HG02938 (cell line): ENCODE results near the gene TPRX2.
"Not testable (repeated sequence)": the region's sequence is repeated elsewhere in the genome, so short reads cannot be mapped to it uniquely, and the experiment has no call there.

Source experiments
- ATAC-seq: cut with Tn5 transposase; IDR thresholded peaks from one replicate; pipeline ENCODE4 v1.9.1; 2021; ENCODE audit warnings: mild to moderate bottlenecking, moderate library complexity; ENCODE audit not compliant: unreplicated experiment

The TPRX2 gene, protein sequence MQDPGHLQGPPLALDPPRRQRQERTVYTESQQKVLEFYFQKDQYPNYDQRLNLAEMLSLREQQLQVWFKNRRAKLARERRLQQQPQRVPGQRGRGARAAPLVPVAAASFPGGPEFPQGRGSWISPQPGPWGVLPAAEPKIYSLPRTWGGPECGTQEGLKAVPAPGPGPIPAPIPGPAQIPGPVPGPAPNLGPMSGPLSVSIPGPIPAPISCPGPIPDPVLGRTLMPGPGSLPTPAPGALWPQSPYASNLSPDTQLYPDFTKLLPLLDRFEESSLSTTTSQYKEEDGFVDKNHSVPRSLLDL

DNA sequence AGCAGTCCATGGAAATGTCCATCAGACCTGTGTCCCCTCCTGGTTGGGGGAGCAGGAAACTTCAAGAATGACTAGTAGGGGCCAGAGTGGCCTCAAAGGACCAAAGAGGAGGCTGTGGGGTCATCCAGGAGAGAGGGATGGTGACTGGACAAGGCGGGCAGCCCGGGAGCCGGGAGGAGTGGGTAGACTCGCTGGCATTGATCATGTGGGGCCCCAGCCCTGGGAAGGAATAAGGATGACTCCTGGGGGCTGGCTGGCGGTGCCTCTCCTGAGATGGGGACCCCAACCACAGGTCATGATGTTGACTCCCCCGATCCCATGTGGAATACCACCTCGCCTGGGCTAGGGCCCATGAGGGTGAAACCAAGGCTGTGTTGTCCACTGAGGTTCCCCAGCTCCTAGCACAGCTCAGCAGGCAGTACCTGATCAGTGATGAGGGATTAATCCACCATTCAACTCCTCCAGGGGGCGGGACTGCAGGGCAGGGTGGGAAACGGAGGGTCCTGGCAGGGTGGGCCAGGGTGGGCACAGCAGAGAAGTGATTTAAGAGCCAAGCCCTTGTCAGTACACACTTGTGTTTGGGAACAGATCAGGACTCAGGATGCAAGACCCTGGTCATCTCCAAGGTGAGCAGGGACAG lies at the start of gene TPRX2:
TPRX2 (plus strand) TSS at position 590 of the 640 bp plus-strand sequence; CDS start at position 602, 12 bp downstream.
- not testable (repeated sequence) for ATAC-seq

GRCh38 chr19:47813304-47813994 lies 45.6 kb upstream of the TPRX2 start:
- no peak for ATAC-seq

DNA sequence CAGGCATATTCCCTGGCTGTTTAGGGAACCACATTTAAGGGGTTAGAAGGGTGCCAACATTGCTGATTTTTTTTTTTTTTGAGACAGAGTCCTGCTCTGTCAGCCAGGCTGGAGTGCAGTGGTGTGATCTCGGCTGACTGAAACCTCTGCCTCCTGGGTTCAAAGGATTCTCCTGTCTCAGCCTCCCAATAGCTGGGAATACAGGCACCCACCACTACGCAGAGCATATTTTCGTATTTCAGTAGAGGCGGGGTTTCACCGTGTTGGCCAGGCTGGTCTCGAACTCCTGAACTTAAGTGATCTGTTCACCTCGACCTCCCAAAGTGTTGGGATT lies 45.1 kb upstream of the TPRX2 start:
- no peak for ATAC-seq

DNA sequence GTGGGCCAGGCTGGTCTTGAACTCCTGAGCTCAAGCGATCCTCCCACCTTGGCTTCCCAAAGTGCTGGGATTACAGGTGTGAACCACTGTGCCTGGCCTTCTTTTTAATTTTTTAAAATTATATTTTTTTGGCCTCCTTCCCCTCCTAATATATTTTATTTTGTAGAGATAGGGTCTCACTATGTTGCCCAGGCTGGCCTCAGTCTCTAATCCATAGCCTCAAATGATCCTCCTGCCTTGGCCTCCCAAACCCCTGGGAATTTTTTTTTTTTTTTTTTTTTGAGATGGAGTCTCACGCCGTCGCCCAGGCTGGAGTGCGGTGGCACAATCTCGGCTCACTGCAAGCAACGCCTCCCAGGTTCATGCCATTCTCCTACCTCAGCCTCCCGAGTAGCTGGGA lies 42.8 kb upstream of the TPRX2 start:
- not testable (repeated sequence) for ATAC-seq

- ATAC-seq = not testable (repeated sequence)
Measured at GRCh38 chr19:47818221-47818620, 40.8 kb upstream of the TPRX2 start.

DNA sequence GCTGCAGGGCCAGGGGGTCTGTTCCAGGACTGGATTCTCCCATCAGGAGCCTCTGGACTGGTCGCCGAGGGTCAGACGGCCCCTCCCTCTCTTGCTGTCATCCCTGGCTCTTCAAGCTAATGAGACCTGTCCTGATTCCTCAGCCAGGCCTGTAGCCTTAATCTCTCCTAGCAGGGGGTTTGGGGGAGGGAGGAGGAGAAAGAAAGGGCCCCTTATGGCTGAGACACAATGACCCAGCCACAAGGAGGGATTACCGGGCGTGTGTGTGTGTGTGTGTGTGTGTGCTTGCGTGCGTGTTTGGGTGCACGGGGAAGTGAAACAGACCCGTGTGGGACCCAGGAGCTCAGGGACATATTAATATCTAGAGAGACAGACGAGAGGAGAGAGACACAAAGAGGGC lies 39.2 kb upstream of the TPRX2 start:
- ATAC-seq = no peak

DNA sequence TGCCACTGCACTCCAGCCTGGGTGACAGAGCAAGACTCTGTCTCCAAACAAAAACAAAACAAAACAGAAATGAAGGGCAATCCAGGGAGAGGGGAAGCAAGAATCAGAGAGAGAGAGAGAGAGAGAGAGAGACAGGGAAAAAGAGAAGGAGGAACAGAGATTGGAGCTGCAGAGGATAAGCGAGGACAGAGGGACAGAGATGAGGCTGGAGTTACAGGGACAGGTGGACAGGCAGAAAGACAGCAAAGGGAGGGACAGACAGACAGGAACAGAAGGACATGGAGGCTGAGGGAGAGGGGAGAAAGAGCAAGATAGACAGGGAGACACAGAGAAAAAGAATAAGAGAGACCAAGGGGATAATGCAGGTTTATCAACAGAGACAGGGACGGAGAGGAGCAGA lies 38.6 kb upstream of the TPRX2 start:
- no peak for ATAC-seq

GRCh38 chr19:47821460-47822020 lies 37.5 kb upstream of the TPRX2 start, which contains the start of gene CRX:
CRX (plus strand) TSS chr19:47821937; CDS start chr19:47834444, 12,507 bp downstream.
- ATAC-seq = no peak

DNA sequence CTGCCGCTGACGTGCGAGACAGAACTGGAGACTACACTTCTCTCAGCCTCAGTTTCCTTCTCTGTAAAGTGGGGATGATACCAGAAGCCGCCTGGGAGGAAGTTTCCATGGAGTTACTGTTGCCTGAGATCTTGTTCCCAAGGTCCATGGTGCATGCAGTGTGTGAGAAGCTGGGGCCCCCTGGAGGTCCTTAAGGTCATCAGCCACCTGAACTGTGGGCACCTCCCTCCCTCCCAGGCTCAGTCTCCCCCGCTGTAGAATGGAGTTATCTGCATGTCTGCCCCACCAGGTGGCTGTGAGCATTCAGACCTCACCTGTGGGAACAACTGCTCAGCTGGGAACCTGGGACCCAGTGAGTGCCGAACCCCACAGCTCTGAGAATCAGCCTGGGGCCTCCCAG lies 34.6 kb upstream of the TPRX2 start:
- ATAC-seq = no peak

DNA sequence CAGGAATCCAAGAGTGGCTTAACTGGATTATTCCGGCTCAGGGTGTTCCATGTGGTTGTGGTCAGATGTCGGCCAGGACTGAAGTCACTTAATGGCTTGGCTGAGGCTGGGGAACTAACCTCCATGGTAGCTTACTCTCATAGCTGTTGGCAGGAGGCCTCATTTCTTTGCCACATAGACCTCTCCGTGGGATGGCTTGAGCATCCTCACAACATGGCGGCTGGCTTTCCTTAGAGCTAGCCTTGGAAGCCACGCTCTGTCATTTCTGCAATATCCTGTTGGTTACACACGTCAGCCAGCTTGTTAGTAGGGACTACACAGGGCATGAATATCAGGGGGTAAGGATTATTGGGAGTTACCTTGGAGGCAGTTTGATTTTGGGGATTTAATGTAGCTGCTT lies 32.2 kb upstream of the TPRX2 start:
- no peak for ATAC-seq

DNA sequence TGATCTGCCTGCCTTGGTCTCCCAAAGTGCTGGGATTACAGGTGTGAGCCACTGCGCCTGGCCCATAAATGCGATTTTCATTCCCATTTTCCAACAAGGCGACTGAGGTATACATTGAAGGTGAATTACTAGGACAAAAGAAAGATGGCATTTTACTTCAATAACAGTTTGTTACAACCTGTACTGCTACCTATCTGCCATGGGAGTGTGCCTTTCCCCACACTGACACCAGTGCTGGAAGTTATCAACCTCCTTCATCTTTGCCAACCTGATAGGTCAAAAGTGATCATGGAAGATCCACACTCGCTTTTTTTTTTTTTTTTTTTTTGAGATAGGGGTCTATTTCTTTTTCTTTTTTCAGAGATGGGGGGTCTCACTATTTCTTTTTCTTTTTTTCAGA lies 26.3 kb upstream of the TPRX2 start:
- no peak for ATAC-seq

- no peak for ATAC-seq
Measured at GRCh38 chr19:47836038-47836437, 23.0 kb upstream of the TPRX2 start.

GRCh38 chr19:47839411-47839810 lies 19.6 kb upstream of the TPRX2 start:
- no peak for ATAC-seq

- no peak for ATAC-seq
Measured at GRCh38 chr19:47839913-47840312, 19.1 kb upstream of the TPRX2 start.

- ATAC-seq = no peak
Measured at GRCh38 chr19:47842941-47843340, 16.1 kb upstream of the TPRX2 start.

DNA sequence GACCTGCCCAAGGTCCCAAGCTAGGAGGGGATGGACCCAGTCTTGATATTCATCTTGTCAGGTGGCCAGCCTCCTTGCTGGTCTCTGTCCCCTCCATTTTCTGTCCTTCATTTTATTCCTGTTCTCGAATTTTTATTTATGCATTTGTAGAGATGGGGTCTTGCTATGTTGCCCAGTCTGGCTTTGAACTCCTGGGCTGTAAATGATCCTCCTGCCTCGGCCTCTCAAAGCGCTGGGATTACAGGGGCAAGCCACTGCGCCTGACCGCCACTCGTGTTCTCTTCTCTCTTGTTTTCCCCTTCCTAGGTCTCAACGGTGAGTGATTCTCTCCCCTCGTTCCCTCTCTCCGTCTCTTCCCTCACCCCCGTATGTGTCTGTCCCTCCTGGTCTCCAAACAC lies 10.6 kb upstream of the TPRX2 start:
- ATAC-seq = no peak

DNA sequence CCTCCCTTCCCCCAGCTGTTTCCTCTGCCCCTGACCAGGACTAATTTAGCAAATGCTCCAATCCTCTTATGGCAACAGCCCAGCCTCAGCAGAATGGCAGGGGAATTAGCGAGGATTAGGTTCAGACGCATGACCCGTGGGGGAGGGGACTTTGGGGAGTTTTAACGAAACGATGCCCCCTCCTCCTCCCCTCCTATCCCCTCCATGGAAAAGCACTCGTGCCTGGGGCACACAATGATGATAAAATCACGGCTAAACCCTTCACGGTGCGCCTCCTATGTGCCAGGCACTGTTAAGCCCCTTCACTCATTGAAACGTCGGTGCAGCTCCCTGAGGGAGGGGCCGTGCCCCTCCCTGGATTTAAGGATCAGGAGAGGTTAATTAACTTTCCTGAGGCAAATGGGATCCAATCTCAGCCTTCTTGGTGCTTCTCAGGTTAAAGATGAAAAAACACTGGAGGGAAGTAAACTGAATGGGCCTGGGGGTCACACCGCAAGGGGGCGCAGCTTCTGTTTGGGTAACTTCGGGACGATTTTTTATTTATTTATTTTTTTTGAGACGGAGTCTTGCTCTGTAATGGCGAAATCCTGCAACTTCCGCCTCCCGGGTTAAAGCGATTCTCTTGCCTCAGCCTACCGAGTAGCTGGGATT lies 10.1 kb upstream of the TPRX2 start:
- no peak for ATAC-seq

DNA sequence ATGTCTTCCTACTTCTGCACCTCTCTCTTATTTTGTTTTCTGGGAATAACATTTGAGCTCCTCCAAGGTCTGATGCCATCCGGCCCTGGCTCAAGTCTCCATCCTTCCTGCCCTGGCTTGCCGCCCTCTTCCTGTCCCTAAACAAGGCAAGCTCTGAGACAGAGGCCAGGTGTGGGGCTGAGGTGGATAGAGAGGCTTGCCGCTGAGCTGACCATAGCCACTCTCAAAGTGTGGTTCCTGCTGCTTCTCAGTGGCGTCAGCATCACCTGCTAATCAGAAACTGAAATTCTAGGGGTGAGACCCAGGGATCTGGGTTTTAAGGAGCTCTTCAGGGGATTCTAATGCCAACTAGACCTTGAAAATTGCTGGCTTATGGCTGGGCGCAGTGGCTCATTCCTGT lies 6.0 kb upstream of the TPRX2 start:
- ATAC-seq = no peak

GRCh38 chr19:47854459-47854858 lies 4.6 kb upstream of the TPRX2 start:
- no peak for ATAC-seq

DNA sequence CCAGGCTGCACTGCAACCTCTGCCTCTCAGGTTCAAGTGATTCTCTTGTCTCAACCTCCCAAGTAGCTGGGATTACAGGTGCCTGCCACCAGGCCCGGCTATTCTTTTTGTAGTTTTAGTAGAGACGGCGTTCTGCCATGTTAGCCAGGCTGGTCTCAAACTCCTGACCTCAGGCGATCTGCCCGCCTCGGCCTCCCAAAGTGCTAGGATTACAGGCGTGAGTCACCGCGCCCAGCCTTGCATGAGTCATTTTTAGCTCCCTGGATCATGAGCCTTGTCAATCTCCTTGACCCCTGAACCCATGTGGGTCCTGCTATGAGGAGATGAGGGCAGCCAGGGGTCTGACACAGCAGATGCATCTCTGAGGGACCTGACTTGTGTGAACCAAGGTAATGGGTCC lies 804 bp upstream of the TPRX2 start:
- not testable (repeated sequence) for ATAC-seq

DNA sequence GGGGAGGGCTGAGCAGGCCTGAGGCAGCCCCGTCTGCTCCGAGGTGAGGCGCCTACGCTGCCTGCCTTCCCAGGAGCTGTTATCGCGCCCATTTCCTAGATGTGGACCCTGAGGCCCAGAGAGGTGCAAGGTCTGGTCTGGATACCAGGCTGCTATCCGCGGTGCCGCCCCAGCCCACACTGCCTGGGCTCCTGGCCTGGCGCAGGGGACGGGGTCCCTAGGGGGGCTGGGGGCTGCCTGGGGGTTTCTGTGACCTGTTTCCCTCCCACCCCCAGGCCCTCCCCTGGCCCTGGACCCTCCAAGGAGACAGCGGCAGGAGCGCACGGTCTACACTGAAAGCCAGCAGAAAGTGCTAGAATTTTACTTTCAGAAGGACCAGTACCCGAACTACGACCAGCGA lies 803 bp downstream of the TPRX2 start:
- ATAC-seq = not testable (repeated sequence)
